ENCODE data around the gene PPM1D.

DNA sequence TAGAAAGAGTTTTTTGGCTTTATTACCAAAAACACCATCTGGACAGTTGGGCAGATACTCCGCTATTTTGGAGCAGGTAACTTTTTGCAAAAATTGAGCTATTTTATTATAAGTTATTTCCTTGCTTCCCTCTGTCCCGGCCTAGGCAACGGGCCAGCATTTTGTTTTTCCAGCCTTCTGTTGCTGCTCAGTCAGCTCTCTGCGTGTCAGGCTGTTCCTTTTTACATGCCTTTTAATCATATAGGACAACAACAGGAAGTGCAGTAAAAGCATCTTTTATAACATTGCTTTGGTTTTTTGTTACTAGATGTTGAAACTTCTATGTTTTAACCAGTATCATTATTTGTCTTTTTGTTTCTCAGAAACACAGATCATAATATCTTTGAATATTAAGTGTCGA is 30.4 kb downstream of the PPM1D start:
- TF ChIP-seq ONECUT2 (CRISPR knock-in tag; IDR thresholded peaks at IDR 0.05) (no peak), ZNF672 (CRISPR knock-in tag; IDR thresholded peaks at IDR 0.05) (no peak), NPAS2 (CRISPR knock-in tag; IDR thresholded peaks at IDR 0.05; ENCODE audit: borderline replicate concordance) (no peak), CHD2 (IDR thresholded peaks at IDR 0.05; ENCODE audit: low read depth, low read length) (no peak), ZSCAN20 (CRISPR knock-in tag; IDR thresholded peaks at IDR 0.05; ENCODE audit: borderline replicate concordance) (no peak), SMC3 (IDR thresholded peaks at IDR 0.05; ENCODE audit: low read length) (no peak), JUNB (CRISPR knock-in tag; IDR thresholded peaks at IDR 0.05; ENCODE audit: borderline replicate concordance) (no peak), ZNF143 (CRISPR knock-in tag; IDR thresholded peaks at IDR 0.05) (no peak), ZNF564 (CRISPR knock-in tag; IDR thresholded peaks at IDR 0.05) (no peak), GTF2F1 (IDR thresholded peaks at IDR 0.05; ENCODE audit: low read length) (no peak), YY1 (IDR thresholded peaks at IDR 0.05; ENCODE audit: insufficient read depth, insufficient replicate concordance, low read depth, low read length) (no peak)
- TF ChIP-seq, protein P1, sequence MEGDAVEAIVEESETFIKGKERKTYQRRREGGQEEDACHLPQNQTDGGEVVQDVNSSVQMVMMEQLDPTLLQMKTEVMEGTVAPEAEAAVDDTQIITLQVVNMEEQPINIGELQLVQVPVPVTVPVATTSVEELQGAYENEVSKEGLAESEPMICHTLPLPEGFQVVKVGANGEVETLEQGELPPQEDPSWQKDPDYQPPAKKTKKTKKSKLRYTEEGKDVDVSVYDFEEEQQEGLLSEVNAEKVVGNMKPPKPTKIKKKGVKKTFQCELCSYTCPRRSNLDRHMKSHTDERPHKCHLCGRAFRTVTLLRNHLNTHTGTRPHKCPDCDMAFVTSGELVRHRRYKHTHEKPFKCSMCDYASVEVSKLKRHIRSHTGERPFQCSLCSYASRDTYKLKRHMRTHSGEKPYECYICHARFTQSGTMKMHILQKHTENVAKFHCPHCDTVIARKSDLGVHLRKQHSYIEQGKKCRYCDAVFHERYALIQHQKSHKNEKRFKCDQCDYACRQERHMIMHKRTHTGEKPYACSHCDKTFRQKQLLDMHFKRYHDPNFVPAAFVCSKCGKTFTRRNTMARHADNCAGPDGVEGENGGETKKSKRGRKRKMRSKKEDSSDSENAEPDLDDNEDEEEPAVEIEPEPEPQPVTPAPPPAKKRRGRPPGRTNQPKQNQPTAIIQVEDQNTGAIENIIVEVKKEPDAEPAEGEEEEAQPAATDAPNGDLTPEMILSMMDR (CRISPR knock-in tag; IDR thresholded peaks at IDR 0.05): no peak
- TF ChIP-seq, protein P2, sequence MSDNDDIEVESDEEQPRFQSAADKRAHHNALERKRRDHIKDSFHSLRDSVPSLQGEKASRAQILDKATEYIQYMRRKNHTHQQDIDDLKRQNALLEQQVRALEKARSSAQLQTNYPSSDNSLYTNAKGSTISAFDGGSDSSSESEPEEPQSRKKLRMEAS (IDR thresholded peaks at IDR 0.05): no peak

Data from HepG2 (cell line).